ENCODE data around the gene ESD. TPM values are rescaled to one million over a fixed set of nuclear protein-coding genes. Genes with fewer than 3 reads are reported as not detected.

ESD gene
- total RNA-seq, 1 donor from 2014 or later, result 120 TPM

GRCh38 chr13:46751811-46752635 is 44.9 kb downstream of the ESD start:
- peaks cover 3 to 12% (median 7%) of the 10 kb centered on the region in 3 donors for H3K36me3 ChIP-seq (ENCODE audit: control insufficient read depth in 3 of 3, insufficient read depth in 3 of 3, low read length in 3 of 3)

GRCh38 chr13:46749951-46750350 is 47.0 kb downstream of the ESD start:
- peaks cover 3 to 15% (median 12%) of the 10 kb centered on the region in 3 donors for H3K36me3 ChIP-seq (ENCODE audit: control insufficient read depth in 3 of 3, insufficient read depth in 3 of 3, low read length in 3 of 3)
- H3K4me1 ChIP-seq (ENCODE audit: control insufficient read depth in 3 of 3, insufficient read depth in 3 of 3, low read length in 3 of 3), result no peaks in the 10 kb centered on the region
- H3K4me3 ChIP-seq (ENCODE audit: low read length in 3 of 3), result no peak overlapping the region
- H3K27ac ChIP-seq (ENCODE audit: low read depth, low read length), result no peak overlapping the region
- no peaks in the 10 kb centered on the region for H3K9me3 ChIP-seq (ENCODE audit: control insufficient read depth in 3 of 3, low read length in 3 of 3)
- H3K27me3 ChIP-seq (ENCODE audit: control insufficient read depth in 3 of 3, insufficient read depth in 3 of 3, low read length in 3 of 3), result no peaks in the 10 kb centered on the region
- H3K9ac ChIP-seq (ENCODE audit: low read depth in 1 of 3, low read length in 3 of 3), result no peak overlapping the region

More at GRCh38 chr13:46751811-46752635, 44.9 kb downstream of the ESD start:
- no peaks in the 10 kb centered on the region for H3K4me1 ChIP-seq (ENCODE audit: control insufficient read depth in 3 of 3, insufficient read depth in 3 of 3, low read length in 3 of 3)
- H3K4me3 ChIP-seq (ENCODE audit: low read length in 3 of 3), result no peak overlapping the region
- no peak overlapping the region for H3K9ac ChIP-seq (ENCODE audit: low read depth in 1 of 3, low read length in 3 of 3)
- H3K27ac ChIP-seq (ENCODE audit: low read depth, low read length), result no peak overlapping the region
- H3K27me3 ChIP-seq (ENCODE audit: control insufficient read depth in 3 of 3, insufficient read depth in 3 of 3, low read length in 3 of 3), result no peaks in the 10 kb centered on the region
- no peaks in the 10 kb centered on the region for H3K9me3 ChIP-seq (ENCODE audit: control insufficient read depth in 3 of 3, low read length in 3 of 3)

- H3K36me3 ChIP-seq (ENCODE audit: control insufficient read depth in 3 of 3, insufficient read depth in 3 of 3, low read length in 3 of 3), result peaks cover 3 to 15% (median 12%) of the 10 kb centered on the region in 3 donors
- no peak overlapping the region for H3K9ac ChIP-seq (ENCODE audit: low read depth in 1 of 3, low read length in 3 of 3)
- no peak overlapping the region for H3K27ac ChIP-seq (ENCODE audit: low read depth, low read length)
- no peaks in the 10 kb centered on the region for H3K4me1 ChIP-seq (ENCODE audit: control insufficient read depth in 3 of 3, insufficient read depth in 3 of 3, low read length in 3 of 3)
- H3K4me3 ChIP-seq (ENCODE audit: low read length in 3 of 3), result no peak overlapping the region
- H3K9me3 ChIP-seq (ENCODE audit: control insufficient read depth in 3 of 3, low read length in 3 of 3), result no peaks in the 10 kb centered on the region
- no peaks in the 10 kb centered on the region for H3K27me3 ChIP-seq (ENCODE audit: control insufficient read depth in 3 of 3, insufficient read depth in 3 of 3, low read length in 3 of 3)
These were observed 48.7 kb downstream of the ESD start for GRCh38 chr13:46748300-46748699.

GRCh38 chr13:46747031-46747820 is 49.7 kb downstream of the ESD start:
- Histone ChIP-seq H3K9ac (ENCODE audit: low read depth in 1 of 3, low read length in 3 of 3) (no peak overlapping the region), H3K36me3 (ENCODE audit: control insufficient read depth in 3 of 3, insufficient read depth in 3 of 3, low read length in 3 of 3) (peaks cover 3 to 17% (median 13%) of the 10 kb centered on the region in 3 donors), H3K4me3 (ENCODE audit: low read length in 3 of 3) (no peak overlapping the region), H3K27me3 (ENCODE audit: control insufficient read depth in 3 of 3, insufficient read depth in 3 of 3, low read length in 3 of 3) (no peaks in the 10 kb centered on the region), H3K4me1 (ENCODE audit: control insufficient read depth in 3 of 3, insufficient read depth in 3 of 3, low read length in 3 of 3) (no peaks in the 10 kb centered on the region), H3K27ac (ENCODE audit: low read depth, low read length) (no peak overlapping the region), H3K9me3 (ENCODE audit: control insufficient read depth in 3 of 3, low read length in 3 of 3) (no peaks in the 10 kb centered on the region)

GRCh38 chr13:46745706-46746105 is 51.3 kb downstream of the ESD start:
- Histone ChIP-seq H3K4me1 (ENCODE audit: control insufficient read depth in 3 of 3, insufficient read depth in 3 of 3, low read length in 3 of 3) (no peaks in the 10 kb centered on the region), H3K27me3 (ENCODE audit: control insufficient read depth in 3 of 3, insufficient read depth in 3 of 3, low read length in 3 of 3) (no peaks in the 10 kb centered on the region), H3K27ac (ENCODE audit: low read depth, low read length) (no peak overlapping the region), H3K4me3 (ENCODE audit: low read length in 3 of 3) (no peak overlapping the region), H3K9me3 (ENCODE audit: control insufficient read depth in 3 of 3, low read length in 3 of 3) (no peaks in the 10 kb centered on the region), H3K36me3 (ENCODE audit: control insufficient read depth in 3 of 3, insufficient read depth in 3 of 3, low read length in 3 of 3) (peaks cover 5 to 25% (median 21%) of the 10 kb centered on the region in 3 donors), H3K9ac (ENCODE audit: low read depth in 1 of 3, low read length in 3 of 3) (no peak overlapping the region)

- Histone ChIP-seq H3K27me3 (ENCODE audit: control insufficient read depth in 3 of 3, insufficient read depth in 3 of 3, low read length in 3 of 3) (no peaks in the 10 kb centered on the region), H3K9ac (ENCODE audit: low read depth in 1 of 3, low read length in 3 of 3) (no peak overlapping the region), H3K36me3 (ENCODE audit: control insufficient read depth in 3 of 3, insufficient read depth in 3 of 3, low read length in 3 of 3) (peaks cover 2 to 21% (median 17%) of the 10 kb centered on the region in 3 donors), H3K4me1 (ENCODE audit: control insufficient read depth in 3 of 3, insufficient read depth in 3 of 3, low read length in 3 of 3) (no peaks in the 10 kb centered on the region), H3K4me3 (ENCODE audit: low read length in 3 of 3) (no peak overlapping the region), H3K9me3 (ENCODE audit: control insufficient read depth in 3 of 3, low read length in 3 of 3) (no peaks in the 10 kb centered on the region), H3K27ac (ENCODE audit: low read depth, low read length) (no peak overlapping the region)
These were observed 51.9 kb downstream of the ESD start for GRCh38 chr13:46745062-46745461.

GRCh38 chr13:46743191-46743590 is 53.8 kb downstream of the ESD start:
- H3K36me3 ChIP-seq (ENCODE audit: control insufficient read depth in 3 of 3, insufficient read depth in 3 of 3, low read length in 3 of 3), result peaks cover 2 to 19% (median 14%) of the 10 kb centered on the region in 3 donors

GRCh38 chr13:46739447-46740098 is 57.4 kb downstream of the ESD start:
- Histone ChIP-seq H3K27ac (ENCODE audit: low read depth, low read length) (no peak overlapping the region), H3K36me3 (ENCODE audit: control insufficient read depth in 3 of 3, insufficient read depth in 3 of 3, low read length in 3 of 3) (peaks cover 2 to 18% (median 9%) of the 10 kb centered on the region in 3 donors), H3K27me3 (ENCODE audit: control insufficient read depth in 3 of 3, insufficient read depth in 3 of 3, low read length in 3 of 3) (no peaks in the 10 kb centered on the region), H3K9ac (ENCODE audit: low read depth in 1 of 3, low read length in 3 of 3) (no peak overlapping the region), H3K9me3 (ENCODE audit: control insufficient read depth in 3 of 3, low read length in 3 of 3) (no peaks in the 10 kb centered on the region), H3K4me3 (ENCODE audit: low read length in 3 of 3) (no peak overlapping the region), H3K4me1 (ENCODE audit: control insufficient read depth in 3 of 3, insufficient read depth in 3 of 3, low read length in 3 of 3) (no peaks in the 10 kb centered on the region)

More at GRCh38 chr13:46743191-46743590, 53.8 kb downstream of the ESD start:
- Histone ChIP-seq H3K9me3 (ENCODE audit: control insufficient read depth in 3 of 3, low read length in 3 of 3) (no peaks in the 10 kb centered on the region), H3K9ac (ENCODE audit: low read depth in 1 of 3, low read length in 3 of 3) (no peak overlapping the region), H3K27me3 (ENCODE audit: control insufficient read depth in 3 of 3, insufficient read depth in 3 of 3, low read length in 3 of 3) (no peaks in the 10 kb centered on the region), H3K4me3 (ENCODE audit: low read length in 3 of 3) (no peak overlapping the region), H3K4me1 (ENCODE audit: control insufficient read depth in 3 of 3, insufficient read depth in 3 of 3, low read length in 3 of 3) (no peaks in the 10 kb centered on the region), H3K27ac (ENCODE audit: low read depth, low read length) (no peak overlapping the region)

GRCh38 chr13:46738766-46739165 is 58.2 kb downstream of the ESD start:
- Histone ChIP-seq H3K27me3 (ENCODE audit: control insufficient read depth in 3 of 3, insufficient read depth in 3 of 3, low read length in 3 of 3) (no peaks in the 10 kb centered on the region), H3K4me1 (ENCODE audit: control insufficient read depth in 3 of 3, insufficient read depth in 3 of 3, low read length in 3 of 3) (no peaks in the 10 kb centered on the region), H3K36me3 (ENCODE audit: control insufficient read depth in 3 of 3, insufficient read depth in 3 of 3, low read length in 3 of 3) (peaks cover 2 to 18% (median 9%) of the 10 kb centered on the region in 3 donors), H3K27ac (ENCODE audit: low read depth, low read length) (no peak overlapping the region), H3K9ac (ENCODE audit: low read depth in 1 of 3, low read length in 3 of 3) (no peak overlapping the region), H3K4me3 (ENCODE audit: low read length in 3 of 3) (no peak overlapping the region), H3K9me3 (ENCODE audit: control insufficient read depth in 3 of 3, low read length in 3 of 3) (no peaks in the 10 kb centered on the region)

All from skeletal muscle tissue (tissue), 4 donors.